Adipose tissue (tissue), 3 donors: ENCODE measurements around the gene TBC1D32. TPM values are rescaled to one million over a fixed set of nuclear protein-coding genes. Genes with fewer than 3 reads are reported as not detected.
"Not testable (repeated sequence)": the region's sequence is repeated elsewhere in the genome, so short reads cannot be mapped to it uniquely, and the experiment has no call there.

Experiments
- H3K27ac ChIP-seq: one replicate; pipeline ENCODE4 v1.5.1; 2013; ENCODE audit warnings: low read depth, low read length
- WGBS, 3 donors: extraction: QIAGEN DNeasy Blood & Tissue Kit; methylation state at CpG; one replicate each; pipeline ENCODE4 v1.1.7; 2013; 5-methylcytosine and 5-hydroxymethylcytosine counted together
- polyA plus RNA-seq, 3 donors: library from polyadenylated mRNA; stranded (reverse); fragments of 200-250 nt; gene quantifications; one replicate each; pipeline ENCODE4 v1.2.3, GENCODE V29; 2013
- donor health status: healthy with polysubstance abuse.
- donor health status: Bipolar disorder and iron deficiency.
- donor health status: healthy.

The TBC1D32 gene, protein sequence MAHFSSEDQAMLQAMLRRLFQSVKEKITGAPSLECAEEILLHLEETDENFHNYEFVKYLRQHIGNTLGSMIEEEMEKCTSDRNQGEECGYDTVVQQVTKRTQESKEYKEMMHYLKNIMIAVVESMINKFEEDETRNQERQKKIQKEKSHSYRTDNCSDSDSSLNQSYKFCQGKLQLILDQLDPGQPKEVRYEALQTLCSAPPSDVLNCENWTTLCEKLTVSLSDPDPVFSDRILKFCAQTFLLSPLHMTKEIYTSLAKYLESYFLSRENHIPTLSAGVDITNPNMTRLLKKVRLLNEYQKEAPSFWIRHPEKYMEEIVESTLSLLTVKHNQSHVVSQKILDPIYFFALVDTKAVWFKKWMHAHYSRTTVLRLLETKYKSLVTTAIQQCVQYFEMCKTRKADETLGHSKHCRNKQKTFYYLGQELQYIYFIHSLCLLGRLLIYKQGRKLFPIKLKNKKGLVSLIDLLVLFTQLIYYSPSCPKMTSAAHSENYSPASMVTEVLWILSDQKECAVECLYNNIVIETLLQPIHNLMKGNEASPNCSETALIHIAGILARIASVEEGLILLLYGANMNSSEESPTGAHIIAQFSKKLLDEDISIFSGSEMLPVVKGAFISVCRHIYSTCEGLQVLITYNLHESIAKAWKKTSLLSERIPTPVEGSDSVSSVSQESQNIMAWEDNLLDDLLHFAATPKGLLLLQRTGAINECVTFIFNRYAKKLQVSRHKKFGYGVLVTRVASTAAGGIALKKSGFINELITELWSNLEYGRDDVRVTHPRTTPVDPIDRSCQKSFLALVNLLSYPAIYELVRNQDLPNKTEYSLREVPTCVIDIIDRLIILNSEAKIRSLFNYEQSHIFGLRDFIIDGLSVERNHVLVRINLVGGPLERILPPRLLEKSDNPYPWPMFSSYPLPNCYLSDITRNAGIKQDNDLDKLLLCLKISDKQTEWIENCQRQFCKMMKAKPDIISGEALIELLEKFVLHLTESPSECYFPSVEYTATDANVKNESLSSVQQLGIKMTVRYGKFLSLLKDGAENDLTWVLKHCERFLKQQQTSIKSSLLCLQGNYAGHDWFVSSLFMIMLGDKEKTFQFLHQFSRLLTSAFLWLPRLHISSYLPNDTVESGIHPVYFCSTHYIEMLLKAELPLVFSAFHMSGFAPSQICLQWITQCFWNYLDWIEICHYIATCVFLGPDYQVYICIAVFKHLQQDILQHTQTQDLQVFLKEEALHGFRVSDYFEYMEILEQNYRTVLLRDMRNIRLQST
- polyA plus RNA-seq = under 1 TPM in 2 of 3 donors, not detected in 1; 0.83 to 0.94 TPM

DNA sequence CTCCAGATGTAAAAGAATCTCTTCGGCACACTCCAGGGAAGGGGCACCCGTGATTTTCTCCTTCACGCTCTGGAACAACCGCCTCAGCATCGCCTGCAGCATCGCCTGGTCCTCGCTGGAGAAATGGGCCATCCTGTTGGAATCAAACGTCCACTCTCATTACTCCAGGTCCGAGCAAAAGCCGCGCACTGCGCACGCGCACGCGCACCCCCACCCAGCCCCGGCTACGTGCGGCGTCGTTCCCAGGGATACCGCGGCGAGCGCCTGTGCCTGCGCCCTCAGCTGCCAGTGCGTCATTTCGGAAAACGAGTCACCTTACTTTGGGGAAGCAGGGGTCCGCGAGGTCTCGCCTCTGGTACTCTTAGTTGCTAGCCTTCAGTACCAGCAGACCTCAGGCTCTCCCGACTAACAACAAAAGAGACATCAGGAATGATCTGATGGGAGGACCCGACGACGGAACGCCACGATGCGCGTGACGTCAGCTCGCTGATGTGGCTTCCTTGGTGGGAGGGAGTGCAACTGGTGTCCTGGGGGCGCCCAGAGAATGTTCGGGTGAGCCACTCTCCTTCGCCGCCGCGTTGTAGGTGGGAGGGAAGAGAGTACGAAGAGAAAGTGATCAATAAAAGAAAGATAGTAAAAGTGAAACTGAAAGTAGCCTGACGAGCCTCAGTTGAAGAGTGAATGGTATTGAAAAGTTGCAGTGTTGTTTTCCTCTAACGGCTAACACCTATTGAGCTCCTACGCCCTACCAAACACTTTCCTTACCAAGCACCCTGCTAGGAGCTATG lies at the start of gene TBC1D32:
TSS of gene TBC1D32 (minus strand) at position 182 of the 788 bp plus-strand sequence. CDS start at position 132, 50 bp downstream.
- WGBS, 3 donors = 0% methylated on average over 52 of the region's 52 CpGs
- H3K27ac ChIP-seq = peak within 1 kb of the TSS; percentile 84

DNA sequence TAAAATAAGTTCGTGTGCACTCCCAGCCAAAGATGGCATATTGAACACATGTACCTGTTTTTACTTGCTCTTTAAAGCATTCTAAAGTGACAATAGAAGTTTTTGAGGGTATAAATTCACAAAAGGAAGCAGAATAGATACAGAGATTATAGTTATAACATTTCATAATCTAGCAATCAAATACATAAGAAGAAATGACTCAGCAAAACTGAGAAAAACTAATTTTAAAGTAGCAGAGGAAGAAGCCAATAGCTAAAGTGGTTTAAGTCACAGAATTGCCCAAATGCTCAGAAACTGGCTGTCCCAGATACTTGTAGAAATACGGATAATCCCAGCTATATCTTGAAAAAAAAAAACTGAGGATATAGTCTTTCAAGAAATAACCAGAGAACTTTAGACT lies 49.2 kb upstream of the TBC1D32 start:
- no peak overlapping the region for H3K27ac ChIP-seq
- 47 to 54% (median 49%) methylated on average over 2 of the region's 2 CpGs for WGBS, 3 donors

DNA sequence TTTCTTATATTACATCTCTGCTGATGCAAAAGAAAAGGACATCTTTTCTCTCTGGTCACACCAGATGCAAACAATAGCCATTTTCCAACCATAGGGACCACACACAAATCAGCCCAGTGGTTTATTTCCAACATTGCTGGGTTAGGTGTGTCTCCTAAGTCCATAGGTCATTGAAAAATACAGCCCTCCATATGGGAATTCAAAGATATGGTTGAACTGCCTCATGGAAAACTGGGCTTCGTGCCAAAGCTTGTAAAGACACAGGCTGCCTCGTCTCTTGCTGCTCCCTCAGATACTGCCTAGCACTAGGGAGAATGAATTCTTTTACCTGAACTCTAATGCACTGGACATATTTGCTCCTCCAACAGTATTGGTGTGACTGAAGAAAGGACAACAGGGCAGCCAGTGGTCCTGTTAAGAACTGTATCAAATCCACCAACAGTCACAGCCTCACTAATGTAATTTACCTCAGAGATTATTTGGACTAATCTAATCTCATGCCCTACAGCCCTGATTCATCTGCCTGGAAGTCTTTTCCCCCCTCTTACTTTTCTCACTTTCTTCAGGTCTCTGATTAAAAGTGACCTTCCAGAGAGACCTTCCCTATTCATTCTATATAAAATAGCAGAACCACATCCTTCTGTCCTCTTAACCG lies 48.3 kb upstream of the TBC1D32 start:
- no peak overlapping the region for H3K27ac ChIP-seq
- WGBS, 3 donors = 53 to 61% (median 60%) methylated on average over 3 of the region's 3 CpGs

DNA sequence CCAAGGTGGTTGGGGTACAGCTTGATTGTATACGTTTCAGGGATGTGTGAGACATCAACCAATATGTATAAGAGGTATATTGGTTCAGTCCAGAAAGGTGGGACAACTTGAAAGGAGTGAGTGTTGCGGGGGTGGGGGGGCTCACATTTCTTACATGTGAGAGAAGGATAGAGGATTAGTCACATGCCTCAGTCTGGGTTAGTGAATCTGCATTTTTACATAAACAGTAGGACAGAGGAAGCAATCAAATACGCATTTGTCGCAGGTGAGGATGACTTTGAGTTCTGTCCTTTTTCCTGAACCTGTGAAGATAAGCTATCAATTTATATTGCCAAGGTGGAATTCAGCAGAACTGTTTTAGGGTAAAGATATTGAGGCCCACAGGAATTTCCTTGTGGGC lies 42.1 kb upstream of the TBC1D32 start:
- no peak overlapping the region for H3K27ac ChIP-seq
- WGBS, 3 donors = 88 to 92% (median 90%) methylated on average over 4 of the region's 4 CpGs

DNA sequence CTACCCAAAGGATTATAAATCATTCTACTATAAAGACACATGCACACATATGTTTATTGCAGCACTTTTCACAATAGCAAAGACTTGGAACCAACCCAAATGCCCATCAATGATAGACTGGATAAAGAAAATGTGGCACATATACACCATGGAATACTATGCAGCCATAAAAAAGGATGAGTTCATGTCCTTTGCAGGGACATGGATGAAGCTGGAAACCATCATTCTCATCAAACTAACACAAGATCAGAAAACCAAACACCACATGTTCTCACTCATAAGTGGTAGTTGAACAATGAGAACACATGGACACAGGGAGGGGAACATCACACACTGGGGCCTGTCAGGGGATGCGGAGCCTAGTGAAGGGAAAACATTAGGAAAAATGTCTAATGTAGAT lies 39.9 kb upstream of the TBC1D32 start:
- WGBS, 3 donors = 94 to 97% (median 97%) methylated on average over 1 of the region's 1 CpG
- not testable (repeated sequence) for H3K27ac ChIP-seq

DNA sequence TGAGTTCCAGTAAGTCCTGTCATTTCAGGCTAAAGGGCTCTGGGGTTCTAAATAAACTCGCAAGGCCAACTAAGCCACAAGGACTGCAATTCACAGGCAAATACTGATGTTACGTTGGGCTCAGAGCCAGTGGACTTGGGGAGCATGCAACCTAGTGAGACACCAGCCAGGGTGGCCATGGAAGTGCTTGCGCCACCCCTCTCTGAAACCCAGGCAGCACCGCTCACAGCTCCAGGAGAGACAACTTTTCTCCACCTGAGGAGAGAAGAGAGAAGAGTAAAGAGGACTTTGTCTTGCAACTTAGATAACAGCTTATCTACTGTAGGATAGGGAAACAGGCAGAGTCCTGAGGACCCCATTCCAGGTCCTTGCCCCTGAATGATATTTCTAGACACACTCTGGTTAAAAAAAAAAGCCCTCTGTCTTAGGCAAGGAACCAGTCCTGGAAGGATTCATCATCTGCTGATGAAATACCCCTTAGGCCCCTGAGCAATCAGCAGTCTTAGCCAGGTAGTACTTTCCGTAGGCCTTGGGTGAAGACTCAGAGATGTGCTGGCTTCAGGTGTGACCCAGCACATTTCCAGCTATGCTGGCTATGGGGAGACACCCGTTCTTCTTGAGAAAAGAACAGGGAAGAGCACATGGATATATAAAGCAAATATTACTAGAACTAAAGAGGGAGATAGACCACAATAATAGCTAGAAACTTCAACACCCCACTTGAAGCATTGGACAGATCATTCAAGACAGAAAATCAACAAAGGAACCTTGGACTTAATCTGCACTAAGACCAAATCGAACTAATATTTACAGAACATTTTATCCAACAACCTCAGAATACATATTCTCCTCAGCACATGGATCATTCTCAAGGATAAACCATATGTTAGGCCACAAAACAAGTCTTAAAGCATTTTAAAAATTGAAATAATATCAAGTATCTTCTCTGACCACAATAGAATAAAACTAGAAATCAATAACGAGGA lies 31.5 kb upstream of the TBC1D32 start:
- 60 to 88% (median 88%) methylated on average over 8 of the region's 8 CpGs for WGBS, 3 donors
- H3K27ac ChIP-seq = no peak overlapping the region

DNA sequence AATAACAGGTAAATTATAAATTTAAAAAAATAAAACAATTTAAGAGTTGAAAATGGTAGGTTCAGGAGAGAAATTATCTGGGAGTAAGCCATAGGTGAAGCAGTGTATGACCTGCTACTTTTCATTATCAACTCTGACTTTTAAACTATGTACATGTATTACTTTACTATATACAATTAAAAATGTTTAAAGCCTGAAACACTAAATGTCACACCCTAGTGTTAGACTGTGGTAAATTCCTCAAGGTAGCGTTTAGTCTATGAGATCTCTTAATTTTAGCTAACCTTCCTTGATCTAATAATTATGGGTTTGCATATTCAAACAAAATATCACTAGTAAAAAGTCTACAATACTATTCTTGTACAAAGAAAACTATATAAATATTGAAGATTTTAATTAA lies 22.3 kb upstream of the TBC1D32 start:
- WGBS, 3 donors = 83 to 95% (median 86%) methylated on average over 1 of the region's 1 CpG
- no peak overlapping the region for H3K27ac ChIP-seq

DNA sequence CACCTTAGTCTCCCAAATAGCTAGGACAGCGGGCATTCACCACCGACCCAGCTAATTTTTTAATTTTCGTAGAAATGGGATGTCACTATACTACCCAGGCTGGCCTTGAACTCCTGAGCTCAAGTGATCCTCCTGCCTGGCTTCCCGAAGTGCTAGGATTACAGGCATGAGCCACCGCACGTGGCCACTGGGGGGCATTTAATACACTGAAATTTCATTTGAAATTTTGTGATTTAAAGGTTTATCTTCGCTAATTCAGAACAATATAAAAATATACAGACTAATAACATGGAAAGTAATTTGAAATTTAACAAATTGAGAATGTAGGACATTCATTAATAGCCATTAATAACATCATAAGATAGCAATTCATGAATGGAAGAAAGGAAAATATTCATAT lies 20.5 kb upstream of the TBC1D32 start:
- WGBS, 3 donors = 61 to 79% (median 70%) methylated on average over 7 of the region's 7 CpGs
- no peak overlapping the region for H3K27ac ChIP-seq

DNA sequence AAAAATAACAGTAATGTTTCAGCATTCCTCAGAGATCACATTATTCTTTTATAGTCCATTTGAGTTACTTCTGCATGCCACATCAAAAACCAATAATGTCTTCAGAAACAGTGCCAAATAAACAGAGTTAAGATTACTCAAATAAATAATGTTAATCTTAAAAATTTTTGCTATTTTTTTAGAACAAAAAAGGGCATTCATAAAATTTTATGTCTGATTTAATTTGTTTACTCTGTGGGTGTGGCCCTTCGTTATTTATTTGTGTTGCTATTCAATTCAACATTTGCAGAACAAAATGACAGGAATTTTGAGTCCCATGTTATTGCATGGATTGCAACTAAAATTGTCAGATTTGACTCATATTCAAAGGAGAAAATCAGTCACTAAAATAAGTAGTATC lies 18.7 kb upstream of the TBC1D32 start:
- H3K27ac ChIP-seq = no peak overlapping the region
- 35 to 84% (median 59%) methylated on average over 1 of the region's 1 CpG for WGBS, 3 donors

DNA sequence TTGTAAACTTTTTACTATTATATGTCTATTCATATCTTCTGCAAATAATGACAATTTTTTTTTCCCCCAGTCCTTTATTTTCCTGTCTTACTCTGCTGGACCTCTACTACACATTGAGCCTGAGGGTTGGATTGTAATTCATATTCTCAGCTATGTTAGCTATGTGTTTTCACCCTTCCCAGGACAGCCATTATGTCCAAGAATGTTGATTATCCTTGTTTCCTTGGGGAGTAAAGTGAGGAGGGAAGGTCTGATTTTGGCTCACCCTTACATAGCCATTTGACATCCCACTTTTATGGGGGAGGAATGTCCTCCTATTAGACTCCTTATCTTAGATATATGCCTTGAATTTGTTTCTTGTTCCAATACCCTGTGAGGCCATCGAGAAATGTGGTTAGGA lies 17.6 kb upstream of the TBC1D32 start:
- H3K27ac ChIP-seq = no peak overlapping the region
- 38 to 79% (median 39%) methylated on average over 1 of the region's 1 CpG for WGBS, 3 donors

DNA sequence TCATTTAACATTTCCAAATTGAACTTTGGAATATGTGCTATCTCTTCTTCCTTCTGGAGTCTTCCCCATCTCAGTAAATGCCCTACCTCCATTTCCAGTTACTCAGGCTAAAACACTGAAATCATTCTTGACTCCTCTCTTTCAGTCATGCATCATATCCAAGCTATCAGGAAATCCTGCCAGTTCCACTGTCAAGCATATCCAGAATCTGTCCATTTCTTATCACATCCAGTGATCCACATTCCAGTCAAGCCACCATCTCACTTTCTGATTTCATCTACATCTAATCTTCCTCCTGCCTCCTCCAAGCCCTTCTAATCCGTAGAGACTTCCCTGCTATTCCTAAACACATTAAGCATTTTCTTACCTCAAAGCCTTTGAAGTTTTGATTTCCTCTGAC lies 15.3 kb upstream of the TBC1D32 start:
- H3K27ac ChIP-seq = no peak overlapping the region
- 51 to 75% (median 62%) methylated on average over 1 of the region's 1 CpG for WGBS, 3 donors

DNA sequence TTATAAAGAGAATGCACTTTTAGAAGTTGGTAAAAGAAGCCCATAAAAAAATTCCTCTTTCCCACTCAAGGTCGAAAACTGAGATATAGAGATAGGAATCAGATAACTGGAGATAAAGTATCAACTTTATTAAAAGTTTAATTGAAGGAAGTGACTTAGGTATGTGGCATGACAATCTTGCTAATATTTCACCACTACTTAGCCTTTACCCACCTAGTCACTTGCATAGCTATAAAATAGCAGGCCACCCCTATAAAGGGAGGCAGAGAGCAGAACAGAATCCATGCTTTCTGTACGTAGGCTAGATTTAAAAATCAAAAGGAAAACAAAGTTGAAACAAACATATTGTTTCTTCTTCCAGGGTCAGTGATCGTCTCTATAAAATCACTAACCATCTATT lies 13.2 kb upstream of the TBC1D32 start:
- 61 to 87% (median 81%) methylated on average over 3 of the region's 3 CpGs for WGBS, 3 donors

DNA sequence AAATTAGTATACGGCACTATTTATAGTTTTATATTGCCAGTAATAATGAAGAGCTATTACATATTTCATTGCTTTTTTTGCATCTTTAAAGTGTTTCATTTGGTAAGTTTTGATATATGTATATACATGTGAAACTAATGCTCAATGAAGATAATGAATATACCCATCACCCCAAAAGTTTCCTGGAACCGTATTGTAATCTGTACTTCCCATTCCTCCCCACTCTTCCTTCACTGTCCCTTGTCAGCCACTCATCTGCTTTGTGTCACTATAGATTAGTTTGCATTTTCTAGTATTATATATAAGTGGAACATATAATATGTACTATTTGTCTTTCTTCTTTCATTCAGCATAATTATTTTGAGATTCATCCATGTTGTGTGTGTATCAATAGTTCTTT lies 10.3 kb upstream of the TBC1D32 start:
- no peak overlapping the region for H3K27ac ChIP-seq
- 75 to 95% (median 86%) methylated on average over 2 of the region's 2 CpGs for WGBS, 3 donors

More for the DNA sequence above, 13.2 kb upstream of the TBC1D32 start:
- no peak overlapping the region for H3K27ac ChIP-seq

DNA sequence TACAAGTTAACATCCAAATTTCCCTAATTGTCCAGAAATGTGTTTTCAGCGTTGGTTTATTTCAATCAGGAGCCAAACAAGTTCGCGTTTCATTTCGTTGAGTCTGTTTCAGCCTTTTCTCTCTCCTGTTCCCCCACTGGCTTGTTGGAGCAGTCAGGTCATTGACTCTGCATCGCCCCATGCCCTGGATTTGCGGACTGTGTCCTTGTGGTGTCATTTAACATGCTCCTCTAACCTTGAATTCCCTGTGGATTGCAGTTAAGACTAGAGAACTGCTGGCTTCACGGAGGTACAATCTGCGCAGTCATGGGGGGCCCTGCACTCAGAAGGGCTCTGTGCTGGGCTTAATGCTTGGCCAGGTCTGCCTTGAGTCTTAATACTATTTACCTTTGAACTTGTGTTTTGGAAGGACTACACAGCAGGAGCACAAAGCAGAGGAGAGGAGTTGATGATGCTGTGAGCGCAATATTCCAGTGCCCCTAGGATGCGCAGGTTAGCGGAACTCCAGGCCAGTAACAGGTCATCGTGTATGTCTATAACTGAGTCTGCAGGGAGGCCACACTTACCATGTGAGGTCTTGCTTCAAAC lies 5.5 kb upstream of the TBC1D32 start:
- WGBS, 3 donors = 73 to 92% (median 84%) methylated on average over 12 of the region's 12 CpGs
- H3K27ac ChIP-seq = no peak overlapping the region

DNA sequence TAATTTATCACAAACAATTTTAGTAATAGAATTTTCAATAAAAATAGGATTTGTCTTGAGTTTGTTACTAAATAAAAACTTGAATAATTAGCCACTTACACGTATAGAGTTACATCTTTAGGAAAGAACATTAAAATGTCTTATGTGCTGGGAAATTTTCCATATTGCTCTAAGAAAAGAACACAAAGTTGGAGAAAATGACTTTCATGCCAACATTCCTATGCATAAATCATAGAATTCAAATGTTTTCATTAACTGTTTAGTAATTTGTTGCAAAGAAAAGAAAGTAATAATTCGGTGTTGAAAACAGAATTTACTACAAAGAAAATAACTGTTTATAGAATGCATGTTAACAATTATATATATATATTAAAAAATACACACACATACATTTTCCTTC lies 4.7 kb upstream of the TBC1D32 start:
- 66 to 78% (median 77%) methylated on average over 2 of the region's 2 CpGs for WGBS, 3 donors
- H3K27ac ChIP-seq = no peak overlapping the region

DNA sequence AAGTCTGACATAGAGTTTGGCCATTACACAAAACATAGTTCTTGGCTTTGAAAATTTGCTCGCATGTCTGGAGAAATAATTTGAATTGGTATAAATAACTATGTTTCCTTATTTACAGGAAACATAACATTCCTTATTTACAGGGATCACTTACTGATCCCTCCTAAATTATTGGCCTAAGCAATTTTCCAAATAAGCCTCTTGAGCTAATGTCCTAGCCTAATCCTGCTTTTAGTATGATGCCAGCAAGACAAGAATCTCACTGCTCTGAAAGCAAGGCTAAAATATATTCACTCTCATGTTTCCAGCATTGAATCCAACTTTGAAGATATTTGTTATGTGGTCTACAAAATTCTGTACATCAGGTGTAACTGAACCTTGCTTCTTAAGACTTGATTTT lies 4.1 kb upstream of the TBC1D32 start:
- no peak overlapping the region for H3K27ac ChIP-seq
- WGBS, 3 donors = 74 to 86% (median 76%) methylated on average over 1 of the region's 1 CpG
